ENCODE results near the gene ZNF571. TPM values are rescaled to one million over a fixed set of nuclear protein-coding genes. Genes with fewer than 3 reads are reported as not detected.

The ZNF571 gene
- 6.8 to 9.1 TPM (median 6.8 TPM) in 3 replicates for total RNA-seq

DNA sequence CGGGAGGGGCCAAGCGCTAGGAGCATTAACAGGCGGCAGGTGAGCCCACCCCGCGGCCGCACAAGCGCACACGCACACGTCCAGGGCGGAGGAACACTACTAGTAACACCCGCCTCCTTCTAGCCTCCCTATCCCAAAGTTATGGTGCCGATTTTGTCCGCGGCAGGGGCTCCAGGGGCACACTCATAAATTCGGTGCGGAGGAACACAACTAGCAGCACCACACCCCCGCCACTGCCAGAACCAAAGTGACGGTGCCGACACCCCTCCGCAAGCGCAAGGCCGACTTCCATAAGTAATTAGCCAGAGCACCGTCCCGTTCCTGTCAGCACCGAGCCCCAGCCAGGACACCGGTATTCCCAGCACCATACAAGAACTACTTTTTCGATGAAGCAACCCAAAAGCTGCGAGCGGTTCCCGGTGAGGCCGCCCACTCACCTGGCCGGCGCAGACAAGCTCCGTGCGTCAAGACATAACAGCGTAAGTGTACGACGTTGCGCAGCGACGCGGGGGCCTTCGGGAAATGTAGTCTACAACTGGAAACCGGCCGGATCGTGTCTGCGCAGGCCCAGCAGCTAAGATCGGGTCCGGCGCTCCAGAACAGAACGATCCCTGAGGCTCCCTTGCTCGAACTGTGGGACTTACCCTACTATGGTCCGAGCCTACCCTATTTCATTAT, at the start of gene ZNF571, which contains the start of gene ZNF540:
Gene ZNF571, minus strand, starts transcription at position 489 of the 678 bp plus-strand sequence. CDS start 8,116 bp downstream, outside the sequence.
Gene ZNF540, plus strand, starts transcription at position 573 of the 678 bp plus-strand sequence. CDS start 3,572 bp downstream, outside the sequence.
- peaks cover 14% of the 10 kb centered on the region for H3K36me3 Mint-ChIP-seq
- peaks cover 14% of the 10 kb centered on the region for H3K9me3 Mint-ChIP-seq
- TF ChIP-seq, protein P1, sequence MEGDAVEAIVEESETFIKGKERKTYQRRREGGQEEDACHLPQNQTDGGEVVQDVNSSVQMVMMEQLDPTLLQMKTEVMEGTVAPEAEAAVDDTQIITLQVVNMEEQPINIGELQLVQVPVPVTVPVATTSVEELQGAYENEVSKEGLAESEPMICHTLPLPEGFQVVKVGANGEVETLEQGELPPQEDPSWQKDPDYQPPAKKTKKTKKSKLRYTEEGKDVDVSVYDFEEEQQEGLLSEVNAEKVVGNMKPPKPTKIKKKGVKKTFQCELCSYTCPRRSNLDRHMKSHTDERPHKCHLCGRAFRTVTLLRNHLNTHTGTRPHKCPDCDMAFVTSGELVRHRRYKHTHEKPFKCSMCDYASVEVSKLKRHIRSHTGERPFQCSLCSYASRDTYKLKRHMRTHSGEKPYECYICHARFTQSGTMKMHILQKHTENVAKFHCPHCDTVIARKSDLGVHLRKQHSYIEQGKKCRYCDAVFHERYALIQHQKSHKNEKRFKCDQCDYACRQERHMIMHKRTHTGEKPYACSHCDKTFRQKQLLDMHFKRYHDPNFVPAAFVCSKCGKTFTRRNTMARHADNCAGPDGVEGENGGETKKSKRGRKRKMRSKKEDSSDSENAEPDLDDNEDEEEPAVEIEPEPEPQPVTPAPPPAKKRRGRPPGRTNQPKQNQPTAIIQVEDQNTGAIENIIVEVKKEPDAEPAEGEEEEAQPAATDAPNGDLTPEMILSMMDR (IDR thresholded peaks at IDR 0.05; ENCODE audit: unreplicated experiment), result no peak
- H3K27ac Mint-ChIP-seq, result peak within 1 kb of the TSS; percentile 99
- peak within 1 kb of the TSS; percentile 83 for H3K4me3 Mint-ChIP-seq
- peaks cover 10% of the 10 kb centered on the region for H3K27me3 Mint-ChIP-seq (ENCODE audit: low read depth)
- peaks cover 17% of the 10 kb centered on the region for H3K4me1 Mint-ChIP-seq
- peak; percentile 79 to 88 for DNase-seq (ENCODE audit: low spot score in 2 of 2, unreplicated experiment in 2 of 2)

DNA sequence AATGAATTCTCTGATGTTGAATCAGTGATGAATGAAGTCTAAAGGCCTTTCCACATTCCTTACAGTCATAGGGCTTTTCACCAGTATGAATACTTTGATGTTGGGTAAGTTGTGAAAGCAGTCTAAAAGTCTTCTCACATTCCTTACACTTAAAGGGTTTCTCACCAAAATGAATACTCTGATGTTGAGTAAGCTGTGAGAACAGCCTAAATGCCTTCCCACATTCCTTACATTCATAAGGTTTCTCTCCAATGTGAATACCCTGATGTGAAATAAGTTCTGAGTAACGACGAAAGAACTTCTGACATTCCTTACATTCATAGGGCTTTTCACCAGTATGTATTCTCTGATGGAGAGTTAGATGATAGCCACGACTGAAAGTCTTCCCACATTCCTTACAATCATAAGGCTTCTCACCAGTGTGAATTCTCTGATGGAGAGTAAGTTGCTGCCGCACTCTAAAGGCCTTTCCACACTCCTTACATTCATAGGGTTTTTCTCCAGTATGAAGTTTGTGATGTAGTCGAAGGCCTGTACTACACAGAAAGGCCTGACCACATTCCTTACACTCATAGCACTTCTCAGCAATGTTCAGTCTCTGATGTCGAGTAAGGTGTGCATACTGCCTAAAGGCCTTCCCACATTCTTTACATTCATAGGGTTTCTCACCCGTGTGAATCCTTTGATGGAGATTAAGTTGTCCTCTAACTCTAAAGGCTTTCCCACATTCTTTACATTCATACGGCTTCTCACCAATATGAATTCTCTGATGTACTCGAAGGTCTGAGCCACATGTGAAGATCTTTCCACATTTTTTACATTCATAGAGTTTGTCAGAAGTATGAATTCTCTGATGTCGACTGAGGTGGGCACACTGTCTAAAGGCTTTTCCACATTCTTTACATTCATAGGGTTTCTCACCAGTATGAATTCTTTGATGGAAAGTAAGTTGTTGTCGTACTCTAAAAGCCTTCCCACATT, 40.8 kb upstream of the ZNF571 start:
- Mint-ChIP-seq H3K36me3 (peaks cover 62% of the 10 kb centered on the region), H3K9me3 (peaks cover 53% of the 10 kb centered on the region), H3K27ac (no peak overlapping the region), H3K4me1 (no peaks in the 10 kb centered on the region), H3K27me3 (ENCODE audit: low read depth) (no peaks in the 10 kb centered on the region), H3K4me3 (no peak overlapping the region)
- TF ChIP-seq, protein P1 (IDR thresholded peaks at IDR 0.05; ENCODE audit: unreplicated experiment), result no peak
- no peak for DNase-seq (ENCODE audit: low spot score in 2 of 2, unreplicated experiment in 2 of 2)

DNA sequence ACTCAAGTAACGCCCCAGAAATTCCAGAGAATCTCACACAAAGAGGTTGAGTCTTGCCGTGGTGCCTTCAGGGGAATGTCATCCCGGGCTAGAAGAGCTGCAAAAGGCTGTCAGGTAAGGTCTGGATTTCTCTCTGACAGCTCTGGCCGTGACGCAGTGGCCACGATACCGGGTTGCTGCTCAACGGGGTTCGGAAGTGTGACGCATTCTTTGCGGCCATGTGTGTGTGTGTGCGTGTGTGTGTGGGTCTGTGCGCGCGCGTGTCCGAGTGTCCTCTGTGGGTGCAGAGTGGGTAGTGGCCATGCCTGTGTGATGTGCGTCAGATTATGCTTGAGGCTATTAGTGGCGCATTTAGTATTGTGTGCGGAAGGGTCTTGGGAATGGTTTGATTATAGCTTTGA, 390 bp upstream of the ZNF571 start:
- Mint-ChIP-seq H3K27me3 (ENCODE audit: low read depth) (peaks cover 10% of the 10 kb centered on the region), H3K4me1 (peaks cover 17% of the 10 kb centered on the region), H3K9me3 (peaks cover 14% of the 10 kb centered on the region), H3K4me3 (peak overlapping the region; percentile 83), H3K27ac (peak overlapping the region; percentile 99), H3K36me3 (peaks cover 14% of the 10 kb centered on the region)
- DNase-seq (ENCODE audit: low spot score in 2 of 2, unreplicated experiment in 2 of 2), result no peak
- TF ChIP-seq, protein P1 (IDR thresholded peaks at IDR 0.05; ENCODE audit: unreplicated experiment), result no peak

DNA sequence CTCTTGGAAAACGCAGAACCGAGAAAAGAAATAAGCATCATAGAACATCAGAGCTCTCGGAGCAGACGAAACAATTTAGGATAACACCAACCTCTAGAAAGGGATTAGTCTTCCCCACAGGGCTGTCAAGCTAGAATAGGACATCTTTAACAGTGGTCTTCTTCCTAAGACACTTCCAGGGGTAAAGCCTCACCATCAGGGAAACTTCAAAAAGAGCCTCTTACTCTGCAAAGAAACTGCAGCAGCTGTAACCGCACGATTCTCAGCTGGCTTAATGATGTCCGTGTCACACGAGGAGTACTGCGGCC, 642 bp downstream of the ZNF571 start:
- H3K4me3 Mint-ChIP-seq, result peak overlapping the region; percentile 83
- TF ChIP-seq, protein P1 (IDR thresholded peaks at IDR 0.05; ENCODE audit: unreplicated experiment), result no peak
- no peak for DNase-seq (ENCODE audit: low spot score in 2 of 2, unreplicated experiment in 2 of 2)
- H3K27ac Mint-ChIP-seq, result peak overlapping the region; percentile 99
- H3K9me3 Mint-ChIP-seq, result peaks cover 19% of the 10 kb centered on the region
- H3K27me3 Mint-ChIP-seq (ENCODE audit: low read depth), result peaks cover 10% of the 10 kb centered on the region
- peaks cover 19% of the 10 kb centered on the region for H3K36me3 Mint-ChIP-seq
- H3K4me1 Mint-ChIP-seq, result peaks cover 17% of the 10 kb centered on the region

DNA sequence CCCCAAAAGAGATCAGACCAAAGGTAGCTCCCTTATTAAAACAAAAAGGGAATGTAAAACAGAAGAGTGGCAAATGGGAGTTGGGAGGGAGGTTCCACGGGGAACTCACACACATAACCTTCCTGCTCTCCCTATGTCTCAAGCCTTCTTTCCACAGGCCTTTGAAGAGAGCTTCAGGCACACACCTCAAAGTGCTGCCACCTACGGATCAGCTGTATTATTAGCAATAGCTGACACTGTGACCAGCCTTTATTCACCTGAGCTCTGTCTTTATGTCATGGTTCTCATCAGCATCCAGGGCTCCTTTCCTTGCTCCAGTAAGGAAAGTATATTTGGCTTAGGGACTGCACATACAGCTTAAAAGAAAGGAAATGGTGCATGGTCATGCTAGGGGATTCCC, 11.3 kb downstream of the ZNF571 start:
- peaks cover 51% of the 10 kb centered on the region for H3K9me3 Mint-ChIP-seq
- TF ChIP-seq, protein P1 (IDR thresholded peaks at IDR 0.05; ENCODE audit: unreplicated experiment), result no peak
- no peaks in the 10 kb centered on the region for H3K27me3 Mint-ChIP-seq (ENCODE audit: low read depth)
- H3K27ac Mint-ChIP-seq, result no peak overlapping the region
- peaks cover 64% of the 10 kb centered on the region for H3K36me3 Mint-ChIP-seq
- H3K4me3 Mint-ChIP-seq, result no peak overlapping the region
- DNase-seq (ENCODE audit: low spot score in 2 of 2, unreplicated experiment in 2 of 2), result no peak
- no peaks in the 10 kb centered on the region for H3K4me1 Mint-ChIP-seq

All from mesothelial cell of epicardium (in vitro differentiated cells).